Keratinocyte (primary cell): Measurements from ENCODE around the gene PPP1R12A. TPM values are rescaled to one million over a fixed set of nuclear protein-coding genes. Genes with fewer than 3 reads are reported as not detected.

Experiments used
- DNase-seq: peaks from one replicate; pipeline ENCODE4 v3.0.0-alpha.2; 2011; ENCODE audit warnings: low read depth, missing footprints, low spot score
- FAIRE-seq: peaks from 2 replicates; lab custom pipeline; 2011; peaks lifted over from hg19 to GRCh38; lab: Jason Lieb, UNC
- H2AFZ ChIP-seq: 2 replicates; pipeline ENCODE4 v1.6.0; 2012; ENCODE audit warnings: low read length, control low read depth, inconsistent platforms; ENCODE audit not compliant: control insufficient read depth
- H3K27ac ChIP-seq: 2 replicates; pipeline ENCODE4 v1.5.1; 2011; ENCODE audit warnings: low read length; ENCODE audit not compliant: control insufficient read depth, insufficient read depth
- H3K27me3 ChIP-seq: 3 replicates; pipeline ENCODE4 v1.6.0; 2011; ENCODE audit warnings: low read length; ENCODE audit not compliant: control insufficient read depth, insufficient read depth; ENCODE audit errors: extremely low read depth
- H3K36me3 ChIP-seq, 2 experiments: 2 replicates in 1 of 2; 3 replicates in 1 of 2; pipeline ENCODE4 v1.5.1; 2011; ENCODE audit warnings: low read length in 2 of 2, mild to moderate bottlenecking in 1 of 2; ENCODE audit not compliant: control insufficient read depth in 2 of 2, insufficient read depth in 2 of 2; ENCODE audit errors: extremely low read depth in 1 of 2
- H3K4me1 ChIP-seq: 3 replicates; pipeline ENCODE4 v1.5.1; 2011; ENCODE audit warnings: low read length; ENCODE audit not compliant: control insufficient read depth, insufficient read depth; ENCODE audit errors: extremely low read depth
- H3K4me2 ChIP-seq: 3 replicates; pipeline ENCODE4 v1.6.0; 2011; ENCODE audit warnings: low read depth, low read length; ENCODE audit not compliant: control insufficient read depth, insufficient read depth; ENCODE audit errors: extremely low read depth
- H3K4me3 ChIP-seq, 3 experiments: fragments of 200-600 bp in 1 of 3; sonication (generic) in 1 of 3; 2 replicates in 2 of 3; 3 replicates in 1 of 3; pipeline ENCODE4 v1.5.1; 2011 to 2016; ENCODE audit warnings: low read length in 3 of 3, mild to moderate bottlenecking in 3 of 3, control low read depth in 2 of 3, inconsistent platforms in 1 of 3, low read depth in 1 of 3, mixed read lengths in 1 of 3, mixed run types in 1 of 3, moderate library complexity in 1 of 3; ENCODE audit not compliant: control insufficient read depth in 2 of 3, insufficient read depth in 2 of 3; ENCODE audit errors: extremely low read depth in 1 of 3
- H3K79me2 ChIP-seq: 2 replicates; pipeline ENCODE4 v1.6.0; 2012; ENCODE audit warnings: low read length; ENCODE audit not compliant: control insufficient read depth, insufficient read depth
- H3K9ac ChIP-seq: 3 replicates; pipeline ENCODE4 v1.6.0; 2011; ENCODE audit warnings: low read length; ENCODE audit not compliant: control insufficient read depth, insufficient read depth; ENCODE audit errors: extremely low read depth
- H3K9me1 ChIP-seq: 3 replicates; pipeline ENCODE4 v1.6.0; 2011; ENCODE audit warnings: low read length; ENCODE audit not compliant: control insufficient read depth, insufficient read depth; ENCODE audit errors: extremely low read depth
- H3K9me3 ChIP-seq: 2 replicates; pipeline ENCODE4 v1.5.1; 2012; ENCODE audit warnings: low read depth, low read length; ENCODE audit not compliant: control insufficient read depth
- H4K20me1 ChIP-seq: 3 replicates; pipeline ENCODE4 v1.6.0; 2011; ENCODE audit warnings: low read length; ENCODE audit not compliant: control insufficient read depth, insufficient read depth; ENCODE audit errors: extremely low read depth
- EZH2 ChIP-seq: IDR thresholded peaks from one replicate; pipeline ENCODE4 v1.6.1; 2012; ENCODE audit warnings: inconsistent platforms, mild to moderate bottlenecking, low read length, moderate library complexity
- dilution Hi-C: fragments of 300-500 bp; cut with MboI; formaldehyde crosslinking; loops from one replicate; pipeline ENCODE4 v1.7.0; 2020; ENCODE audit warnings: low sequenced_read_pairs; ENCODE audit not compliant: extremely low pct_ligation_motif_present
- polyA plus RNA-seq, 5 experiments: library from polyadenylated mRNA; depleted of rRNA in 3 of 5; stranded (reverse) in 3 of 5; stranded (forward) in 1 of 5; unstranded in 1 of 5; fragments of >200 nt; gene quantifications; 1 replicate in 1 of 5; 2 replicates in 3 of 5; 3 replicates in 1 of 5; pipeline versions ENCODE4 v1.2.1 to v1.2.3, GENCODE V29; 2011 to 2012; ENCODE audit warnings: missing spikeins in 2 of 5, low read depth in 1 of 5, low replicate concordance in 1 of 5
- TF ChIP-seq, protein P1 (sequence below), 3 experiments: IDR thresholded peaks in 1 of 3; conservative IDR thresholded peaks in 1 of 3; optimal IDR thresholded peaks in 1 of 3; 2 replicates in 2 of 3; 3 replicates in 1 of 3; pipeline versions ENCODE3 to v1.5.1; 2011; ENCODE audit warnings: low read length in 3 of 3, mild to moderate bottlenecking in 3 of 3, moderate library complexity in 2 of 3, control low read depth in 1 of 3, inconsistent platforms in 1 of 3; ENCODE audit not compliant: insufficient read depth in 2 of 3; ENCODE audit errors: extremely low read depth in 1 of 3

The PPP1R12A gene
- polyA plus RNA-seq, 1 donor (not counting 4 experiments of a cell fraction or from before 2014, with no cell fraction given) = 45.2 TPM

DNA sequence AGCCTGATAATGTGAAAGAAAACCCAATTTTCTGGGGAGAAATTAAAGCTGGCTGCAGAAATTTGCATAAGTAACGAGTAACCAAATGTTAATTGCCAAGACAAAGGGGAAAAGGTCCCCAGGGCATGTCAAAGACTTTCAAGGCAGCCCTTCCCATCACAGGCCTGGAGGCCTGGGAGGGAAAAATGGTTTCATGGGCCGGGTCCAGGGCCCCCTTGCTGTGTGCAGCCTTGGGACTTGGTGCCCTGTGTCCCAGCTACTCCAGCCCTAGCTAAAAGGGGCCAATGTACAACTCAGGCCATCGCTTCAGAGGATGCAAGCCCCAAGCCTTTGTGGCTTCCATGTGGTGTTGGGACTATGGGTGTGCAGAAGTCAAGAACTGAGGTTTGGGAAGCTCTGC, 96.5 kb downstream of the PPP1R12A start:
- no peaks in the 10 kb centered on the region for H3K4me1 ChIP-seq
- no peaks in the 10 kb centered on the region for H4K20me1 ChIP-seq
- dilution Hi-C loops = no loop called here
- H3K9me1 ChIP-seq = no peaks in the 10 kb centered on the region
- peaks cover 11% of the 10 kb centered on the region for H3K9me3 ChIP-seq
- no peak overlapping the region for H3K4me2 ChIP-seq
- H3K9ac ChIP-seq = no peak overlapping the region
- H3K27me3 ChIP-seq = no peaks in the 10 kb centered on the region
- TF ChIP-seq, protein P1, sequence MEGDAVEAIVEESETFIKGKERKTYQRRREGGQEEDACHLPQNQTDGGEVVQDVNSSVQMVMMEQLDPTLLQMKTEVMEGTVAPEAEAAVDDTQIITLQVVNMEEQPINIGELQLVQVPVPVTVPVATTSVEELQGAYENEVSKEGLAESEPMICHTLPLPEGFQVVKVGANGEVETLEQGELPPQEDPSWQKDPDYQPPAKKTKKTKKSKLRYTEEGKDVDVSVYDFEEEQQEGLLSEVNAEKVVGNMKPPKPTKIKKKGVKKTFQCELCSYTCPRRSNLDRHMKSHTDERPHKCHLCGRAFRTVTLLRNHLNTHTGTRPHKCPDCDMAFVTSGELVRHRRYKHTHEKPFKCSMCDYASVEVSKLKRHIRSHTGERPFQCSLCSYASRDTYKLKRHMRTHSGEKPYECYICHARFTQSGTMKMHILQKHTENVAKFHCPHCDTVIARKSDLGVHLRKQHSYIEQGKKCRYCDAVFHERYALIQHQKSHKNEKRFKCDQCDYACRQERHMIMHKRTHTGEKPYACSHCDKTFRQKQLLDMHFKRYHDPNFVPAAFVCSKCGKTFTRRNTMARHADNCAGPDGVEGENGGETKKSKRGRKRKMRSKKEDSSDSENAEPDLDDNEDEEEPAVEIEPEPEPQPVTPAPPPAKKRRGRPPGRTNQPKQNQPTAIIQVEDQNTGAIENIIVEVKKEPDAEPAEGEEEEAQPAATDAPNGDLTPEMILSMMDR (optimal IDR thresholded peaks at IDR 0.05 in 1 of 3, IDR thresholded peaks at IDR 0.05 in 1 of 3, conservative IDR thresholded peaks at IDR 0.05 in 1 of 3; ENCODE audit: extremely low read depth in 1 of 3, insufficient read depth in 2 of 3, low read length in 3 of 3) = no peak
- TF ChIP-seq EZH2 = no peak
- no peak overlapping the region for H2AFZ ChIP-seq
- DNase-seq = no peak
- peaks cover 35% of the 10 kb centered on the region for H3K79me2 ChIP-seq
- no peak overlapping the region for H3K4me3 ChIP-seq
- H3K36me3 ChIP-seq = peaks cover 0 to 5% of the 10 kb centered on the region in 2 experiments
- FAIRE-seq = no peak
- no peak overlapping the region for H3K27ac ChIP-seq

GRCh38 chr12:79837575-79837974, 97.3 kb downstream of the PPP1R12A start:
- Histone ChIP-seq H3K79me2 (peaks cover 35% of the 10 kb centered on the region), H3K9me1 (no peaks in the 10 kb centered on the region), H3K9me3 (peaks cover 11% of the 10 kb centered on the region), H3K36me3 (peaks cover 0 to 5% of the 10 kb centered on the region in 2 experiments), H3K4me3 (no peak overlapping the region), H3K27ac (no peak overlapping the region), H2AFZ (no peak overlapping the region), H3K4me2 (no peak overlapping the region), H3K4me1 (no peaks in the 10 kb centered on the region), H4K20me1 (no peaks in the 10 kb centered on the region), H3K9ac (no peak overlapping the region), H3K27me3 (no peaks in the 10 kb centered on the region)
- DNase-seq (no peak), FAIRE-seq (no peak)
- no peak for TF ChIP-seq EZH2
- TF ChIP-seq, protein P1 (optimal IDR thresholded peaks at IDR 0.05 in 1 of 3, IDR thresholded peaks at IDR 0.05 in 1 of 3, conservative IDR thresholded peaks at IDR 0.05 in 1 of 3; ENCODE audit: extremely low read depth in 1 of 3, insufficient read depth in 2 of 3, low read length in 3 of 3) = no peak
- dilution Hi-C loops = no loop called here
